H1 (cell line): ENCODE measurements around the gene HOMER3. TPM values are rescaled to one million over a fixed set of nuclear protein-coding genes. Genes with fewer than 3 reads are reported as not detected.

Experiments
- CTCF ChIA-PET: fragments of 300-600 bp; sonication (Branson Sonifier 250); formaldehyde crosslinking; loops from one replicate; lab custom pipeline; 2021; ENCODE audit not compliant: partially characterized antibody; lab: Charles Lee
- POLR2A ChIA-PET: fragments of 300-600 bp; sonication (Branson Sonifier 250); formaldehyde crosslinking; loops from one replicate; lab custom pipeline; 2021; ENCODE audit warnings: inconsistent platforms; ENCODE audit not compliant: partially characterized antibody; lab: Charles Lee
- DNase-seq, 2 experiments: peaks; one replicate each; pipeline versions ENCODE4 v3.0.0 to v3.0.0-alpha.2; 2010 to 2022; ENCODE audit warnings: low spot score in 2 of 2, low read depth in 1 of 2, mixed read lengths in 1 of 2
- FAIRE-seq: peaks from 2 replicates; lab custom pipeline; 2011; peaks lifted over from hg19 to GRCh38; lab: Jason Lieb, UNC
- H2AFZ ChIP-seq: 2 replicates; pipeline ENCODE4 v1.8.1; 2012; ENCODE audit warnings: low read length, inconsistent platforms
- H2AK5ac ChIP-seq: 2 replicates; pipeline ENCODE4 v1.6.1; 2013; ENCODE audit warnings: low read depth, low read length
- H2BK120ac ChIP-seq: replicated peaks from 2 replicates; pipeline ENCODE3; 2013; ENCODE audit warnings: low read depth, low read length, inconsistent platforms
- H2BK12ac ChIP-seq: 2 replicates; pipeline ENCODE4 v1.6.1; 2013; ENCODE audit warnings: low read depth, low read length
- H2BK15ac ChIP-seq: 2 replicates; pipeline ENCODE4 v1.6.1; 2013; ENCODE audit warnings: low read length
- H2BK20ac ChIP-seq: 2 replicates; pipeline ENCODE4 v1.6.1; 2013; ENCODE audit warnings: low read length
- H2BK5ac ChIP-seq: 2 replicates; pipeline ENCODE4 v1.6.1; 2013; ENCODE audit warnings: low read depth, low read length
- H3K14ac ChIP-seq: 2 replicates; pipeline ENCODE4 v1.6.1; 2013; ENCODE audit warnings: inconsistent platforms; ENCODE audit not compliant: insufficient read length
- H3K18ac ChIP-seq: 2 replicates; pipeline ENCODE4 v1.6.1; 2013; ENCODE audit warnings: low read length; ENCODE audit errors: extremely low read depth
- H3K23ac ChIP-seq: 2 replicates; pipeline ENCODE4 v1.6.1; 2013; ENCODE audit warnings: inconsistent platforms; ENCODE audit not compliant: insufficient read length
- H3K23me2 ChIP-seq: 2 replicates; pipeline ENCODE4 v1.6.1; 2013; ENCODE audit warnings: low read depth, low read length
- H3K27ac ChIP-seq: 2 replicates; pipeline ENCODE4 v1.6.1; 2011; ENCODE audit warnings: low read depth, low read length, inconsistent platforms
- H3K27me3 ChIP-seq, 4 experiments: replicated peaks in 1 of 4; 1 replicate in 1 of 4; 2 replicates in 3 of 4; pipeline versions ENCODE4 v1.6.1 to v1.8.1; 2011 to 2013; ENCODE audit warnings: low read length in 3 of 4, mild to moderate bottlenecking in 3 of 4, inconsistent platforms in 2 of 4, mixed read lengths in 2 of 4, moderate library complexity in 1 of 4; ENCODE audit not compliant: control insufficient read depth in 3 of 4, insufficient read depth in 3 of 4; ENCODE audit errors: extremely low read depth in 1 of 4
- H3K36me3 ChIP-seq, 4 experiments: 2 replicates each; pipeline versions ENCODE4 v1.6.1 to v1.8.1; 2011 to 2013; ENCODE audit warnings: mild to moderate bottlenecking in 4 of 4, low read length in 3 of 4, moderate library complexity in 2 of 4, control low read depth in 1 of 4, inconsistent platforms in 1 of 4; ENCODE audit not compliant: insufficient read depth in 4 of 4, control insufficient read depth in 2 of 4
- H3K4ac ChIP-seq: replicated peaks from 2 replicates; pipeline ENCODE3; 2013; ENCODE audit warnings: low read length, low read depth, mixed read lengths, inconsistent platforms; ENCODE audit not compliant: insufficient read length
- H3K4me1 ChIP-seq, 4 experiments: replicated peaks in 1 of 4; 1 replicate in 1 of 4; 2 replicates in 3 of 4; pipeline versions ENCODE4 v1.6.1 to v1.8.1; 2011 to 2013; ENCODE audit warnings: low read length in 3 of 4, inconsistent platforms in 2 of 4, mixed read lengths in 1 of 4; ENCODE audit not compliant: insufficient read depth in 4 of 4, control insufficient read depth in 3 of 4
- H3K4me2 ChIP-seq, 2 experiments: 2 replicates each; pipeline versions ENCODE4 v1.6.1 to v1.8.1; 2011 to 2013; ENCODE audit warnings: low read depth in 2 of 2, low read length in 2 of 2, control low read depth in 1 of 2, inconsistent platforms in 1 of 2, mild to moderate bottlenecking in 1 of 2; ENCODE audit not compliant: insufficient read depth in 1 of 2
- H3K4me3 ChIP-seq, 4 experiments: fragments of 200-600, 300-600 bp in 1 of 4; sonication (generic), shearing (Covaris generic), sonication (Bioruptor Twin) in 1 of 4; 2 replicates each; pipeline versions ENCODE4 v1.5.1 to v1.8.1; 2011 to 2016; ENCODE audit warnings: low read length in 4 of 4, low read depth in 3 of 4, control low read depth in 2 of 4, inconsistent platforms in 2 of 4, mild to moderate bottlenecking in 2 of 4, mixed read lengths in 1 of 4, moderate library complexity in 1 of 4; ENCODE audit not compliant: insufficient read depth in 2 of 4; ENCODE audit errors: extremely low read depth in 1 of 4
- H3K56ac ChIP-seq: replicated peaks from 2 replicates; pipeline ENCODE3; 2013; ENCODE audit warnings: low read depth, mild to moderate bottlenecking, mixed read lengths, low read length, inconsistent platforms; ENCODE audit not compliant: insufficient read length
- H3K79me1 ChIP-seq: 2 replicates; pipeline ENCODE4 v1.6.1; 2013; ENCODE audit warnings: low read depth, low read length, control low read depth
- H3K79me2 ChIP-seq, 2 experiments: 2 replicates each; pipeline versions ENCODE4 v1.6.1 to v1.8.1; 2012 to 2013; ENCODE audit warnings: low read length in 2 of 2, mild to moderate bottlenecking in 2 of 2, inconsistent platforms in 1 of 2; ENCODE audit not compliant: insufficient read depth in 2 of 2, control insufficient read depth in 1 of 2
- H3K9ac ChIP-seq, 4 experiments: replicated peaks in 1 of 4; 1 replicate in 1 of 4; 2 replicates in 3 of 4; pipeline versions ENCODE4 v1.6.1 to v1.8.1; 2011 to 2013; ENCODE audit warnings: low read depth in 3 of 4, low read length in 3 of 4, control low read depth in 2 of 4, mild to moderate bottlenecking in 2 of 4, moderate library complexity in 2 of 4, inconsistent platforms in 1 of 4; ENCODE audit errors: extremely low read depth in 1 of 4
- H3K9me3 ChIP-seq, 2 experiments: 2 replicates each; pipeline versions ENCODE4 v1.6.1 to v1.8.1; 2012 to 2013; ENCODE audit warnings: mild to moderate bottlenecking in 2 of 2, moderate library complexity in 2 of 2, control low read depth in 1 of 2, inconsistent platforms in 1 of 2, low read depth in 1 of 2, low read length in 1 of 2, mixed read lengths in 1 of 2; ENCODE audit not compliant: insufficient read depth in 2 of 2
- H4K20me1 ChIP-seq, 2 experiments: replicated peaks in 1 of 2; 2 replicates each; pipeline versions ENCODE3 to v1.8.1; 2011 to 2013; ENCODE audit warnings: inconsistent platforms in 2 of 2, low read length in 2 of 2, mild to moderate bottlenecking in 1 of 2; ENCODE audit not compliant: insufficient read depth in 2 of 2, control insufficient read depth in 1 of 2
- H4K5ac ChIP-seq: 2 replicates; pipeline ENCODE4 v1.6.1; 2013; ENCODE audit warnings: low read length, low read depth, mixed read lengths, inconsistent platforms; ENCODE audit not compliant: insufficient read length
- H4K8ac ChIP-seq: 2 replicates; pipeline ENCODE4 v1.8.0; 2013; ENCODE audit warnings: mild to moderate bottlenecking, moderate library complexity, low read length, inconsistent platforms; ENCODE audit not compliant: insufficient read depth; ENCODE audit errors: extremely low read depth
- H4K91ac ChIP-seq: replicated peaks from 2 replicates; pipeline ENCODE3; 2013; ENCODE audit warnings: low read length, mixed read lengths, inconsistent platforms; ENCODE audit not compliant: insufficient read length
- GABPA ChIP-seq: IDR thresholded peaks from 2 replicates; pipeline ENCODE4 v1.6.1; 2011; ENCODE audit warnings: mild to moderate bottlenecking, low read length, moderate library complexity, borderline replicate concordance; ENCODE audit not compliant: insufficient read depth
- WGBS, 2 experiments: shearing (Covaris generic) in 1 of 2; methylation state at CpG; one replicate each; pipeline versions ENCODE4 v1.1.6 to v1.1.7; 2013 to 2015; ENCODE audit warnings: low lambda C conversion rate in 2 of 2, mixed read lengths in 2 of 2, inconsistent platforms in 1 of 2, low coverage in 1 of 2, missing lambda C conversion rate in 1 of 2; ENCODE audit not compliant: insufficient replicate concordance in 2 of 2, insufficient coverage in 1 of 2, insufficient read length in 1 of 2; ENCODE audit errors: extremely low coverage in 1 of 2, missing lambda C conversion rate in 1 of 2; 5-methylcytosine and 5-hydroxymethylcytosine counted together
- polyA plus RNA-seq, 7 experiments: library from polyadenylated mRNA; depleted of rRNA in 3 of 7; stranded (reverse) in 5 of 7; unstranded in 2 of 7; fragments of >200 nt in 5 of 7; fragments of 200-250 nt in 2 of 7; gene quantifications; 1 replicate in 5 of 7; 2 replicates in 1 of 7; 4 replicates in 1 of 7; pipeline versions ENCODE4 v1.2.1 to v1.2.3, GENCODE V29; 2011 to 2013; ENCODE audit warnings: missing spikeins in 2 of 7, mixed read lengths in 2 of 7
- total RNA-seq: library from RNA; stranded (reverse); fragmentation: NEBNext Ultra II Directional; extraction: Animal tissue kit (Norgen Biotek cat#: 25700); gene quantifications from 2 replicates; pipeline ENCODE4 v1.2.1, GENCODE V29; 2021
- TF ChIP-seq, protein P1 (sequence below), 3 experiments: IDR thresholded peaks; 1 replicate in 2 of 3; 2 replicates in 1 of 3; pipeline versions ENCODE4 v1.5.1 to v1.6.1; 2011; ENCODE audit warnings: low read length in 3 of 3, mild to moderate bottlenecking in 3 of 3, inconsistent platforms in 2 of 3, low read depth in 1 of 3, moderate library complexity in 1 of 3; ENCODE audit not compliant: insufficient read depth in 1 of 3; ENCODE audit errors: control extremely low read depth in 1 of 3

HOMER3 gene
- total and polyA plus RNA-seq, 2 of the 8 experiments (the other 6 are each of a cell fraction or from before 2014, with no cell fraction given), result 28.3 to 41.6 TPM

DNA sequence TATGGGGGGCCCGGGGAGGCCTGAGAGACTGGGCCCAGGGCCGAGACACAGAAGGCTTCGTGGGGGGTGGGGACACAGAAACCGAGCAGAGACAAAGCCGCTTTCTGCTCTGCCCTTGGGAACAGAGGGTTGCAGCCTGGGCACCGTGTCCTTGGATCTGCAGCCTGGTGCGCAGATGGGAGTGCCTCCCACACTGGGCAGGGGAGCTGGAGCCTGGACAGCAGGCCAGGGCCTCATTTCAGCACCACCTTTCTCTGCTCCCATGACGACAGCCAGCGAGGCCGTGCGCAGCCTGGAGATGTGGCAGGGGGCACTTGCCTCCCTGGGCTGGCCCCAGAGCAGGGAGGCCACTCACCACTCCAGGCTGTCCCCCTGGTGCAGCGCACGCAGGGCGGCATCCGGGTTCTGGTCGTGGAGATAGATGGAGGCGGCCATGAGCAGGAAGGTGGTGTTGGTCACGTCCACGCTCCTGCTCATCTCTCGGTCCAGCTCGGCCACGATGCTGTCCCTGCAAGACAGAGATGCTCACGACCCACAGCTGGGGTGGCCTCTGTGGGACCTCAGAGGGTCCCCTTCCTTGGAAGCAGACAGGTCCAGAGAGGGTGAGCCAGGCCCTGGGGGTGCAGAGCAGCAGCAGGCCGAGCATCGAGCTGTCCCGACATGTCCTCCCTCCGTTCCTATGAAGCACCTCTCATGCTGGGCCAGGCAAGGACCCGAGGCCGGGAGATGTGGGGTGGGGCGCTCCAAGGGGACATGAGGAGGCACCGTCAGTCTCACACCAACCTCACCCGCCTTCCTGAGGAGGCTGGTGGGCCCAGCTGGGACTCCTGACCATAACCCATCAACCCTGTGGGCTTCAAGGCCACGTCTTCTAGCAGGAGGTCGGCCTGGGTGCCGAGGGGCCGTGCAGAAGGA lies 34.2 kb downstream of the HOMER3 start:
- ChIA-PET CTCF (interaction anchor here (1.0 to 7.8 kb wide), 5 partner anchors 10 to 42 kb away, joined by 3 to 34 read pairs (median 5); partner anchors contain the start of genes COPE and DDX49), POLR2A (interaction anchor here (0.5 to 4.5 kb wide), 6 partner anchors 8 to 115 kb away, joined by 3 to 21 read pairs (median 4); partner anchors contain the start of genes COPE and DDX49)
- no peak overlapping the region for H2BK15ac ChIP-seq
- no peak overlapping the region for H3K9ac ChIP-seq
- H4K91ac ChIP-seq, result no peak overlapping the region
- no peaks in the 10 kb centered on the region for H3K27me3 ChIP-seq
- H3K4me2 ChIP-seq, result no peak overlapping the region
- H3K18ac ChIP-seq, result no peak overlapping the region
- H2AFZ ChIP-seq, result no peak overlapping the region
- no peak overlapping the region for H3K27ac ChIP-seq
- DNase-seq (no peak), FAIRE-seq (no peak)
- H3K56ac ChIP-seq, result no peak overlapping the region
- TF ChIP-seq, protein P1, sequence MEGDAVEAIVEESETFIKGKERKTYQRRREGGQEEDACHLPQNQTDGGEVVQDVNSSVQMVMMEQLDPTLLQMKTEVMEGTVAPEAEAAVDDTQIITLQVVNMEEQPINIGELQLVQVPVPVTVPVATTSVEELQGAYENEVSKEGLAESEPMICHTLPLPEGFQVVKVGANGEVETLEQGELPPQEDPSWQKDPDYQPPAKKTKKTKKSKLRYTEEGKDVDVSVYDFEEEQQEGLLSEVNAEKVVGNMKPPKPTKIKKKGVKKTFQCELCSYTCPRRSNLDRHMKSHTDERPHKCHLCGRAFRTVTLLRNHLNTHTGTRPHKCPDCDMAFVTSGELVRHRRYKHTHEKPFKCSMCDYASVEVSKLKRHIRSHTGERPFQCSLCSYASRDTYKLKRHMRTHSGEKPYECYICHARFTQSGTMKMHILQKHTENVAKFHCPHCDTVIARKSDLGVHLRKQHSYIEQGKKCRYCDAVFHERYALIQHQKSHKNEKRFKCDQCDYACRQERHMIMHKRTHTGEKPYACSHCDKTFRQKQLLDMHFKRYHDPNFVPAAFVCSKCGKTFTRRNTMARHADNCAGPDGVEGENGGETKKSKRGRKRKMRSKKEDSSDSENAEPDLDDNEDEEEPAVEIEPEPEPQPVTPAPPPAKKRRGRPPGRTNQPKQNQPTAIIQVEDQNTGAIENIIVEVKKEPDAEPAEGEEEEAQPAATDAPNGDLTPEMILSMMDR (IDR thresholded peaks at IDR 0.05; ENCODE audit: control extremely low read depth in 1 of 3, insufficient read depth in 1 of 3, low read depth in 1 of 3, low read length in 3 of 3), result no peak
- no peak for TF ChIP-seq GABPA
- no peak overlapping the region for H3K4ac ChIP-seq
- no peak overlapping the region for H4K5ac ChIP-seq
- no peaks in the 10 kb centered on the region for H3K79me2 ChIP-seq
- H3K4me3 ChIP-seq, result no peak overlapping the region
- no peak overlapping the region for H2AK5ac ChIP-seq
- no peaks in the 10 kb centered on the region for H3K23me2 ChIP-seq
- no peak overlapping the region for H2BK120ac ChIP-seq
- no peaks in the 10 kb centered on the region for H3K9me3 ChIP-seq
- H3K14ac ChIP-seq, result no peak overlapping the region
- H3K4me1 ChIP-seq, result no peaks in the 10 kb centered on the region
- peaks cover 0 to 15% of the 10 kb centered on the region in 2 experiments for H4K20me1 ChIP-seq
- H3K23ac ChIP-seq, result no peak overlapping the region
- H3K36me3 ChIP-seq, result peaks cover 0 to 22% (median 5%) of the 10 kb centered on the region in 4 experiments; a peak in 4 of 8 replicates
- no peak overlapping the region for H4K8ac ChIP-seq
- 94% methylated on average over 29 of the region's 36 CpGs; no CpG with 5 or more reads in 1 of the 2 experiments for WGBS, 2 experiments
- no peak overlapping the region for H2BK20ac ChIP-seq
- H3K79me1 ChIP-seq, result no peaks in the 10 kb centered on the region
- H2BK12ac ChIP-seq, result no peak overlapping the region
- 0 out of 2 replicates have a peak overlapping the region, but pooled peaks have one; percentile 24 for H2BK5ac ChIP-seq
